Kidney tubule cell (primary cell): ENCODE results near the gene OR6B1.
A peak's percentile ranks its signal among the peaks of the same experiment; 100 is the strongest.
"Not testable (repeated sequence)": the region's sequence is repeated elsewhere in the genome, so short reads cannot be mapped to it uniquely, and the experiment has no call there.

Source experiments
- DNase-seq: peaks from one replicate; pipeline ENCODE4 v3.0.0-alpha.2; 2018; ENCODE audit warnings: low spot score

OR6B1 gene

GRCh38 chr7:144006029-144006691 is 6.0 kb downstream of the OR6B1 start:
- no peak for DNase-seq

GRCh38 chr7:144006692-144007042 is 6.5 kb downstream of the OR6B1 start:
- DNase-seq: no peak

- DNase-seq: no peak
These were observed 9.2 kb downstream of the OR6B1 start for GRCh38 chr7:144009361-144009760.

GRCh38 chr7:144010061-144010460 is 9.9 kb downstream of the OR6B1 start:
- DNase-seq: not testable (repeated sequence)

GRCh38 chr7:144010821-144011220 is 10.7 kb downstream of the OR6B1 start:
- DNase-seq: not testable (repeated sequence)

- no peak for DNase-seq
These were observed 11.5 kb downstream of the OR6B1 start for GRCh38 chr7:144011458-144012230.

- no peak for DNase-seq
These were observed 17.9 kb downstream of the OR6B1 start for GRCh38 chr7:144018065-144018464.

- peak; percentile 58 for DNase-seq
These were observed 19.3 kb downstream of the OR6B1 start for GRCh38 chr7:144019457-144019856.

- DNase-seq: no peak
These were observed 20.2 kb downstream of the OR6B1 start for GRCh38 chr7:144020340-144020739.

- no peak for DNase-seq
These were observed 22.0 kb downstream of the OR6B1 start for GRCh38 chr7:144022169-144022568.

- no peak for DNase-seq
These were observed 23.2 kb downstream of the OR6B1 start for GRCh38 chr7:144023171-144023827.

GRCh38 chr7:144024213-144024612 is 24.1 kb downstream of the OR6B1 start:
- DNase-seq: no peak

- DNase-seq: no peak
These were observed 26.2 kb downstream of the OR6B1 start for GRCh38 chr7:144026203-144026883.

- DNase-seq: peak; percentile 42
These were observed 26.9 kb downstream of the OR6B1 start for GRCh38 chr7:144027070-144027469.

GRCh38 chr7:144027974-144028373 is 27.9 kb downstream of the OR6B1 start:
- no peak for DNase-seq

GRCh38 chr7:144028547-144028946 is 28.4 kb downstream of the OR6B1 start:
- DNase-seq: no peak

GRCh38 chr7:144032516-144032915 is 32.4 kb downstream of the OR6B1 start:
- no peak for DNase-seq

GRCh38 chr7:144032985-144033709 is 33.0 kb downstream of the OR6B1 start:
- DNase-seq: no peak

- no peak for DNase-seq
These were observed 35.3 kb downstream of the OR6B1 start for GRCh38 chr7:144035385-144035784.

GRCh38 chr7:144036302-144036885 is 36.3 kb downstream of the OR6B1 start:
- no peak for DNase-seq

GRCh38 chr7:144037414-144038035 is 37.4 kb downstream of the OR6B1 start:
- DNase-seq: no peak
